Stomach (tissue), 4 donors: ENCODE results near the gene PMFBP1.

Experiments used
- CTCF ChIP-seq, 7 experiments: fragments of 450-650 bp in 4 of 7; fragments of 200-600 bp in 3 of 7; sonication (generic) in 3 of 7; IDR thresholded peaks; one replicate each; pipeline ENCODE4 v1.5.1; 2016 to 2019; ENCODE audit warnings: antibody characterized with exemption in 7 of 7, control low read depth in 2 of 7, mild to moderate bottlenecking in 1 of 7
- POLR2A ChIP-seq, 4 donors: fragments of 450-650 bp; IDR thresholded peaks; one replicate each; pipeline ENCODE4 v1.6.1; 2016; ENCODE audit warnings: antibody characterized with exemption in 4 of 4, control low read depth in 2 of 4, mild to moderate bottlenecking in 1 of 4, moderate library complexity in 1 of 4

GRCh38 chr16:72210072-72210471, 38.1 kb upstream of the PMFBP1 start:
- TF ChIP-seq CTCF (IDR thresholded peaks at IDR 0.05), result no peak
- no peak for TF ChIP-seq POLR2A (IDR thresholded peaks at IDR 0.05)
